HepG2 (cell line): ENCODE results near the gene WNT9A. TPM values are rescaled to one million over a fixed set of nuclear protein-coding genes. Genes with fewer than 3 reads are reported as not detected.
"Not testable (repeated sequence)": the region's sequence is repeated elsewhere in the genome, so short reads cannot be mapped to it uniquely, and the experiment has no call there.

Experiments used
- ATAC-seq: fragments of 200-7000 bp; cut with Tn5 transposase; 3 replicates; pipeline ENCODE4 v1.9.1; 2020; ENCODE audit warnings: mild to moderate bottlenecking, moderate library complexity
- BruUV-seq: library from RNA; stranded (reverse); fragments of 400-500 nt; replicated peaks from 2 replicates; lab custom pipeline; 2021; lab: Mats Ljungman, UMichigan
- CTCF ChIA-PET: fragments of 300-600 bp; formaldehyde crosslinking; extraction: SDS; loops from one replicate; lab custom pipeline; 2021; ENCODE audit warnings: low total read pairs, inconsistent platforms, low intra/inter-chr PET ratio; lab: Yijun Ruan, JAX
- POLR2A ChIA-PET: fragments of 350-600 bp; sonication (Branson Sonifier 250); formaldehyde crosslinking; loops from one replicate; lab custom pipeline; 2020; ENCODE audit warnings: antibody characterized with exemption, inconsistent platforms; lab: Yijun Ruan, JAX
- DNase-seq: peaks from one replicate; pipeline ENCODE4 v3.0.0-alpha.2; 2015; ENCODE audit warnings: low spot score
- FAIRE-seq: peaks from 3 replicates; lab custom pipeline; 2011; peaks lifted over from hg19 to GRCh38; lab: Jason Lieb, UNC
- H2AFZ ChIP-seq: one replicate; pipeline ENCODE4 v1.6.1; 2011; ENCODE audit warnings: low read length, inconsistent platforms
- H3K27ac ChIP-seq: fragments of 300-600 bp; 3 replicates; pipeline ENCODE4 v1.8.0; 2011; ENCODE audit warnings: mixed run types, mild to moderate bottlenecking, mixed read lengths, low read length, inconsistent platforms; ENCODE audit not compliant: insufficient read depth; ENCODE audit errors: extremely low read length
- H3K27me3 ChIP-seq, 2 experiments: fragments of 200-600 bp in 1 of 2; 2 replicates in 1 of 2; 3 replicates in 1 of 2; pipeline versions ENCODE4 v1.6.0 to v1.8.0; 2011; ENCODE audit warnings: low read length in 2 of 2, mild to moderate bottlenecking in 2 of 2, moderate library complexity in 2 of 2, inconsistent platforms in 1 of 2; ENCODE audit not compliant: insufficient read depth in 2 of 2, control insufficient read depth in 1 of 2
- H3K36me3 ChIP-seq, 2 experiments: fragments of 200-600 bp in 1 of 2; replicated peaks in 1 of 2; 2 replicates in 1 of 2; 3 replicates in 1 of 2; pipeline versions ENCODE4 v1.5.1 to v1.8.0; 2011; ENCODE audit warnings: low read length in 2 of 2, inconsistent platforms in 1 of 2; ENCODE audit not compliant: insufficient read depth in 2 of 2, control insufficient read depth in 1 of 2
- H3K4me1 ChIP-seq: 2 replicates; pipeline ENCODE4 v1.5.1; 2012; ENCODE audit warnings: low read length, inconsistent platforms; ENCODE audit not compliant: insufficient read depth
- H3K4me2 ChIP-seq: 2 replicates; pipeline ENCODE4 v1.6.0; 2011; ENCODE audit warnings: low read depth, low read length, inconsistent platforms
- H3K4me3 ChIP-seq, 3 experiments: fragments of 200-600 bp in 1 of 3; sonication (generic), shearing (Covaris generic) in 1 of 3; replicated peaks in 1 of 3; 2 replicates each; pipeline ENCODE4 v1.5.1; 2011 to 2016; ENCODE audit warnings: low read length in 3 of 3, inconsistent platforms in 2 of 3, low read depth in 2 of 3, mild to moderate bottlenecking in 2 of 3, control low read depth in 1 of 3, mixed read lengths in 1 of 3; ENCODE audit not compliant: insufficient read depth in 1 of 3
- H3K79me2 ChIP-seq: one replicate; pipeline ENCODE4 v1.6.1; 2011; ENCODE audit warnings: low read length, inconsistent platforms; ENCODE audit not compliant: insufficient read depth
- H3K9ac ChIP-seq: 2 replicates; pipeline ENCODE4 v1.6.0; 2011; ENCODE audit warnings: mild to moderate bottlenecking, low read depth, low read length, inconsistent platforms; ENCODE audit not compliant: insufficient read depth
- H3K9me3 ChIP-seq: 2 replicates; pipeline ENCODE4 v1.5.1; 2012; ENCODE audit warnings: mild to moderate bottlenecking, low read length
- H4K20me1 ChIP-seq: 2 replicates; pipeline ENCODE4 v1.6.0; 2011; ENCODE audit warnings: inconsistent platforms, mild to moderate bottlenecking, low read length, moderate library complexity; ENCODE audit not compliant: insufficient read depth
- WGBS: methylation state at CpG from one replicate; pipeline ENCODE4 v1.1.6; 2017; ENCODE audit warnings: low lambda C conversion rate; 5-methylcytosine and 5-hydroxymethylcytosine counted together
- in situ Hi-C: cut with HindIII; loops from 2 replicates; pipeline ENCODE4 v1.10.0; 2017; ENCODE audit warnings: low pct_unique_long_range_greater_than_20kb; ENCODE audit not compliant: extremely low pct_ligation_motif_present
- intact Hi-C: fragments of 100-400 bp; cut with micrococcal nuclease; formaldehyde crosslinking; loops from one replicate; pipeline ENCODE4 v1.10.0; 2022; ENCODE audit not compliant: unreplicated experiment
- polyA plus RNA-seq, 8 experiments: library from polyadenylated mRNA; depleted of rRNA in 3 of 8; stranded (reverse) in 7 of 8; unstranded in 1 of 8; fragments of >200 nt; fragmentation: Illumina TruSeq in 4 of 8; extraction: Trizol in 4 of 8; gene quantifications; 2 replicates each; pipeline versions ENCODE4 v1.2.1 to v1.2.3, GENCODE V29; 2011 to 2016; ENCODE audit warnings: low read depth in 4 of 8, missing spikeins in 1 of 8, mixed read lengths in 1 of 8; ENCODE audit not compliant: insufficient read depth in 1 of 8
- total RNA-seq, 5 experiments: library from RNA; depleted of rRNA; stranded (reverse); fragments of >200 nt; fragmentation: Illumina TruSeq; extraction: Trizol; gene quantifications; 2 replicates each; pipeline ENCODE4 v1.2.3, GENCODE V29; 2016; ENCODE audit warnings: low read depth in 1 of 5

The WNT9A gene
- total and polyA plus RNA-seq, 2 of the 13 experiments (the other 11 are each of a cell fraction or from before 2014, with no cell fraction given) = 0.04 TPM; not detected in 1

DNA sequence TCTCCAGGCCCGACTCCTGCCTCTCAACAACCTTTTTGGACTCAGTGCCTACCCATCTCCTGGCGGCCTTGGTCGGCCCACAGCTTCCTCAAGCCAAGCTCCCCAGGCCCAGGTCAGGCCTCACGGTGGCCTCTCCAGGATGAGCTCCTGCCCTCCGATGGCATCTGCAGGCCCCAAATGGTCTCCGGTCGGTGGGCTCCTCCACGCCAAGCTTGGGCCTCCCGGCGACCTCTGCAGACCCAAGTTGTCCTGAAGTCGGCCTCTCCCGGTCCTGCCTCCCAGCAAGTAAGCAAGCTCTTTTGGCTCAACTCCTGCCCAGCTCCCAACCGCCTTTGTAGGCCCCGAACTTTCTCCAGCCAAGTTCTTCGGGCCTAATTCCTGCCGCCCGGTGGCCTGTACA, 23.5 kb upstream of the WNT9A start:
- intact Hi-C loops, H3K79me2 ChIP-seq, FAIRE-seq, POLR2A ChIA-PET, H3K9me3 ChIP-seq, H3K36me3 ChIP-seq, H3K27me3 ChIP-seq, H2AFZ ChIP-seq, ATAC-seq, BruUV-seq, H3K4me3 ChIP-seq, CTCF ChIA-PET, H3K27ac ChIP-seq, H3K4me1 ChIP-seq, in situ Hi-C loops, H3K4me2 ChIP-seq, H3K9ac ChIP-seq, H4K20me1 ChIP-seq, DNase-seq: not testable (repeated sequence)
- 90% methylated on average over 3 of the region's 17 CpGs for WGBS

DNA sequence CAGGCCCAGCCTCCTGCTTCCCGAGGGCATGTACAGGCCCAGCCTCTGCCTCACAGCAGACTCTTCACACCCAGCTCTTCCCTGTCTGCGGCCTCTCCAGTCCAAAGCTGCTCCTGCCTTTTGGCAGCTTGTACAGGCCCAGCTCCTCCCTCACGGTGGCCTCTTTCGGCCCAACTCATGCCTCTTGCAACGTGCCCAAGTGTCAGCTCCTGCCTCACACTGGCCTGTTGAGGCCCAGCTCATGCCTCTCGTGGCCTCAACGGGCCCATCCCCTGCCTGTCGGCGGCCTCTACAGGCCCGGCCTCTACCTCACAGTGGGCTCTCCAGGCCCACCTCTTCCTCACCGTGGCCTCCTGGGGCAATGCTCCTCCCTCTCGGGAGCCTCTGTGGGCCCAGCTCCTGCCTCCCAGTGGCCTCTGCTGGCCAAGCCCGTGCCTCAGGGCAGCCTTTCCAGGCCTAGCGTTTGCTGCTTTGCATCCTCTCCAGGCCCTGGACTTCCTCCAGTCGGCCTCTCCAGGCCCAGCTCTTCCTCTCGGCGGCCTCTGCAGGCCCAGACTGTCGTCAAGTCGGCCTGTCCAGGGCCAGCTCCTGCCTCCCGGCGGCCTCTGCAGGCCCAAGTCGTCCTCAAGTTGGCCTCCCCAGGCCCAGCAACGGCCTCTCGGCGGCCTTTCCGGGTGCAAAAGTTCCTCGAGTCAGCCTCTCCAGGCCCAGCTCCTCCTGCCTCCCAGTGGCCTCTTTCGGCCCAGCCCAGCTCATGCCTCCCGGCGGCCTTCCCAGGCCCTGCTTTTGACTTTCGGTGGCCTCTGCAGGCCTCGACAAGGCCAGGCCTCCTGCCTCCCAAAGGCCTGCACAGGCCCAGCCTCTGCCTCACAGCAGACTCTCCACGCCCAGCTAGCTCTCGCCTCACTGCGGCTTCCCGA, 22.6 kb upstream of the WNT9A start:
- 49% methylated on average over 23 of the region's 36 CpGs for WGBS
- H3K4me2 ChIP-seq, H3K79me2 ChIP-seq, H3K9ac ChIP-seq, in situ Hi-C loops, intact Hi-C loops, H3K27me3 ChIP-seq, H3K4me3 ChIP-seq, BruUV-seq, CTCF ChIA-PET, POLR2A ChIA-PET, H3K4me1 ChIP-seq, DNase-seq, H3K27ac ChIP-seq, ATAC-seq, H4K20me1 ChIP-seq, FAIRE-seq, H3K36me3 ChIP-seq, H3K9me3 ChIP-seq, H2AFZ ChIP-seq: not testable (repeated sequence)

DNA sequence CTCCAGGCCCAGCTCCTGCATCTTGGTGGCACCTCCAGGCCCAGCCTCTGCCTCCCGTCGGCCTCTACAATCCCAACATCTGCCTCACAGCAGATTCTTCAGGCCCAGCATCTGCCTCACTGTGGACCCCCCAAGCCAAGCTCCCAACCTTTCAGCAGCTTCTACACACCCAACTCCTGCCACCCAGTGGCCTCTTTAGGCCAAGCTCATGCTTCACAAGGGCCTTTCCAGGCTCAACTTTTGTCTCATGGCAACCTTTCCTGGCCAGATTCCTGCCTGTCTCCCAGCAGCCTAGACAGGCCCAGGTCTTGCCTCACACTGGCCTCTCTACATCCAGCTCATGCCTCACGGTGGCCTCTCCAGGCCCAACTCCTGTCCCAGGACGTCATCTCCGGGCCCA, 20.1 kb upstream of the WNT9A start:
- H3K9me3 ChIP-seq, CTCF ChIA-PET, H3K27ac ChIP-seq, ATAC-seq, POLR2A ChIA-PET, H3K9ac ChIP-seq, FAIRE-seq, intact Hi-C loops, BruUV-seq, H3K4me1 ChIP-seq, DNase-seq, H2AFZ ChIP-seq, H4K20me1 ChIP-seq, H3K36me3 ChIP-seq, H3K79me2 ChIP-seq, H3K4me3 ChIP-seq, H3K4me2 ChIP-seq, in situ Hi-C loops, H3K27me3 ChIP-seq: not testable (repeated sequence)
- 50% methylated on average over 4 of the region's 5 CpGs for WGBS

GRCh38 chr1:227966733-227967132, 19.0 kb upstream of the WNT9A start:
- H3K9me3 ChIP-seq, H3K9ac ChIP-seq, H3K4me1 ChIP-seq, CTCF ChIA-PET, DNase-seq, H4K20me1 ChIP-seq, FAIRE-seq, BruUV-seq, intact Hi-C loops, H3K4me3 ChIP-seq, H3K27me3 ChIP-seq, in situ Hi-C loops, ATAC-seq, H2AFZ ChIP-seq, POLR2A ChIA-PET, H3K4me2 ChIP-seq, H3K36me3 ChIP-seq, H3K79me2 ChIP-seq, H3K27ac ChIP-seq: not testable (repeated sequence)
- WGBS = 93% methylated on average over 2 of the region's 2 CpGs
